Measurements from ENCODE around the gene TSPO2. TPM values are rescaled to one million over a fixed set of nuclear protein-coding genes. Genes with fewer than 3 reads are reported as not detected.

The TSPO2 gene
- total RNA-seq, 1 donor from 2014 or later = not detected

DNA sequence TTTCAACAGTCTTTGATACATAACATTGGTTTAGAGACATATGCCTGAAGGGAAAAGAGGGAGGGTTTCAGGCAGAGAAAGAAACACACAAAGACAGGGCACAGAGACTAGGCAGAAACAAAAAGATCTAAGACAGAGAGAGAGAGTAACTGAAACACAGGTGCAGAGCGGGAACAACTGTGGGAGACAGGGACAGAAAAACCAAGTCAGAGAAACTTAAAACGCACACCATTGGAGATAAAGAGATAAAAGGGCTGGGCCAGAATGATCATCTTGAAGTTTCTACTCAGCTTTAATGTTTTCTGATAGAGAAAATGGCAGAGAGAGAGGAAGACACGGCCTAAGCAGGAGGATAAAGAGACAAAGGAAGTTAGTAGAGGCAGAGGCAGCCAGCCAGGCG is 15.0 kb upstream of the TSPO2 start:
- intact Hi-C loops (cut with micrococcal nuclease) = loop anchor here (1.0 to 5.0 kb wide), 6 partner anchors 12 to 1665 kb away; partner anchors contain the start of genes LRFN2 and UNC5CL

- intact Hi-C loops (cut with micrococcal nuclease) = loop anchor here (1.0 to 5.0 kb wide), 12 partner anchors 11 to 1666 kb away; partner anchors contain the start of genes LRFN2, NFYA, OARD1 and TREML2
These were observed 14.3 kb upstream of the TSPO2 start for GRCh38 chr6:41027799-41028560.

- intact Hi-C loops (cut with micrococcal nuclease) = loop anchor here (1.0 to 5.0 kb wide), 10 partner anchors 39 to 1666 kb away; partner anchors contain the start of genes LRFN2, NFYA, OARD1 and TREML2
These were observed 13.5 kb upstream of the TSPO2 start for GRCh38 chr6:41028561-41029412.

DNA sequence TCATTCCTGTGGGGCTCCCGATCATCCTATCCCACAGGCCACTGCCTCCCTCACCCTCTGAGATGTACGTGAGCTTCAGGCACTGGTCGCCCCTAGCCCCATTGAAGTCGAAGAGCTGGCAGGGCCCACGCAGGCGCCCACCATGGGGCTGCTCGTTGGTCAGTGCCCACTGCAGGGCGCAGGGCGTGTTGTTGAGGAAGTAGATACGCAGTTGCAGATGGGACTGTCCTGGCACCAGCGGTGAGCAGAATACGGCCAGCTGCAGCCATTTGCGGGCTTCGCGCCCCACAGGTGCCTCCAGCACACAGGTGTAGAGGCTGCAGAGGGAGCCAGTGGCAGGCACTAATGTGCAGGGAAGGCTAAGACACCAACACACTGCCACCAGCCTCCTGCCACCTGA is 9.4 kb upstream of the TSPO2 start:
- intact Hi-C loops (cut with micrococcal nuclease) = no loop called here

- intact Hi-C loops (cut with micrococcal nuclease) = no loop called here
These were observed 8.5 kb upstream of the TSPO2 start for GRCh38 chr6:41033776-41034175.

- intact Hi-C loops (cut with micrococcal nuclease) = no loop called here
These were observed 6.1 kb upstream of the TSPO2 start for GRCh38 chr6:41036186-41036585.

DNA sequence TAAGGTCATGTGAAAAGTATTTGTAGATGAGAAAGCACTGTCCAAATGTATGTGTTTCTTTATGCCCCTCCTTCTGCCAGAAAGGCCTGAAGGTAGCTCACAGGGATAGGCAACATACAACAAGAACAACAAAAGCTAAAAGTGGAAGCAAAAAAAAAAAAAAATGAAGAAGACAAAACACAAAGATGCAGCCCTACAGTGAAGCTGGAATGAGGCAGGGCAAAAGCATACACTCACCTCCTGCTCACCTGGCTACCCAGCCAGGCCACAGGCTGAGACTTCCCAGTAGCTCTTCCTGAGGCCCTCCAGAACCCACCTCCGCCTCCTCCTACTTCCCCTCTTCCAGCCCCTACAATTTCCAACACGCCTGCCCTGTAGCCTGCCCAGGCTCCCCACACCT is 5.7 kb upstream of the TSPO2 start:
- intact Hi-C loops (cut with micrococcal nuclease) = no loop called here

DNA sequence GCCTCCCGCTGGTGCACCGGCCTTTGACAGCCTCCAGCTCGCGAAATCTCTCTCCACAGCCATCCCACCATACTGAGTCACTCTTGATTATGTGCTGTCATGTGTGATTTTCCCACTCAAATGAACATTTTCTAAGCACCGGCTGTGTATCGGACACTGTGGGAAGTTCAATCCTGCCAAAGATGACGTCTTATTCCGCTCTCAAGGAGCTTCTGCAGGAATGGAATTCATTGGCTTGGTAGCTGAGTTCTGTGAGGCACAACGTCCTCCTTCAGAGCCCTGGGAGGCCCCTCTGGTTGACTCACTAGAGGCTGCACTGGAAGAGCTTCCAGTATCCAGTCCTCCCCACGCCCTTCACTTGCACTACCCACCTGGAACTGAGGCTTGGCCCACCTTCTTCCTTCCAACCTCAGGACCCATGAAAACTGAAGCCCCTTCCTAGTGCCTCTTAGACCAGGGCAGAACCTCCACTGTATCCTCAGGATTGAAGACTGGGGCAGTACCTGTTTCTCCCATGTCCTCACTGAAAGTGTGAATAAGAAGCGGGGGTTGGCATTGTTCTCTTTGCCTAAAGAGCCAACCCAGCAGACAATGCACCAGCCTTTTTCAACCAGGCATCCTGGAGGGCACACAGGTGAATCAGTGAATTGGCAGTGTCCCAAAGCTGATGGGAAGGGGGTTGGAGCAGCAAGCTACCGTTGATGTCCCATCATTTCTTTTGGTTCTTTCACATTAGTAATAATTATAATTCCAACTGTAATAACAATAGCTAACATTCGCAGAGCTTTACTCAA is 5.0 kb upstream of the TSPO2 start:
- intact Hi-C loops (cut with micrococcal nuclease) = no loop called here

DNA sequence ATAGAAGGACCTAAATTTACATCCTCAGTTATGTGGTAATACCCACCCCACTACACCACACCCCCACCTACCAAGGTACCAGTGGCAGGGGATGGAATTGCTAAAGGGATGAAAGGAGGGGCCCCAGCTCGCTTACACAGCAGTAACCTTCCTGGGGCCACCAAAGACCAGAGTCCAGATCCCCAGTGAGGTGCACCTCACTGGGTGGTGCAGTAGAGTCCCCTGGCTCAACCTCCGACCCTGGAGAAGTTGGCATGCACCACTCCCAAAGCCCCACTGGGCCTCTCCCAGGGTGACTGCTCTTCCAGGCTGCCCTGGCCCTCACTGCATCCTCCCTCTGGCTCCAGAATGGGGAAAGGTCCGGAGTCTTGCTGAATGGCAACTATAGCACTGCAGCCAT is 4.1 kb upstream of the TSPO2 start:
- intact Hi-C loops (cut with micrococcal nuclease) = no loop called here

DNA sequence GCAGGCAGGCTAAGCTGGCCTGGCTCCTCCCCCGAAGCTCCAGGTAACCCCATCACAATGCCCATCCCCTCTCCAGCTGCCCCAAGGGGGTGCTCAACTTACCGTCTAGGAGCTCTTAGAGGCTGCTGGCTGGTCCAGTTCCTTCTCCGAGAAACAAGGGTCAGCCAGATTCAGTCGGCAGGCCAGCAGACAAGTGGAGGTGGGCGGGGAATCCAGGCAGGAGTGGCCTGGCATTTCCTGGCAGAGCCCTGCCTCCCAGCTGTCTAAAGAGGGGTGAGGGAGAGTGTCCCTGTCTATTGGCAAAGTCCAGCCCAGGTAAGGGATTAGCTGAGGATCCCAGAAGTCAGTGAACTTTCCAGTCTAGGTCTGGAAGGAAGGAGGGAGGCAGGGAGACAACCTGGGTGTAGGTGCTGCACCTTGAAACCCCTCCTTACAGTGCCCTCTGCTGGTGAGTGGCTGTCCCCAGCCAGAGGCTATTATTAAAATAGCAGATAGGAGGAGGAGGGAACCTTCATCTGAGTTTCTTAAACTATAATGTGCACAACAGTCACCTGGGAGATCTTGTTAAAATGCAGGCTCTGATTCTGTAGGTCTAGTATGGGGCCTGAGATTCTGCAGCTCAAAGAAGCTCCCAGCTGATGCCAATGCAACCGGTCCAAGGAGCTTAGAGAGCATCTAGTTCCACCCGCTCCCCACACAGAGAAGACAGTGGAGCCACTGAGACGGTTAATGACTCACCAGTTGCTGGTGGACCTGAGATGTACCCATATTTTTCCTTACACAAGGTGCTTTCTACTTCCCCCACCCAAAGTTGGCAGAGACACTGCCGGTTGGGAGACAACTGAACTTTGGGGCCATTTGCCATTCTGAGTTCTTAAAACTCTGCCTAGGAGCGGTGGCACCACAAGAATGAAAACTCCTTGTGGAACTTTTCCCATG is 2.9 kb upstream of the TSPO2 start, which contains the start of gene UNC5CL:
UNC5CL (minus strand) TSS at position 162 of the 939 bp plus-strand sequence. CDS start 4,147 bp downstream, outside the sequence.
- intact Hi-C loops (cut with micrococcal nuclease) = loop anchor here (1.0 kb wide), 3 partner anchors 12 to 33 kb away; no protein-coding TSS in a partner anchor

- intact Hi-C loops (cut with micrococcal nuclease) = no loop called here
These were observed 1.9 kb upstream of the TSPO2 start for GRCh38 chr6:41040101-41040939.

GRCh38 chr6:41040940-41041536 is 1.2 kb upstream of the TSPO2 start:
- intact Hi-C loops (cut with micrococcal nuclease) = no loop called here

DNA sequence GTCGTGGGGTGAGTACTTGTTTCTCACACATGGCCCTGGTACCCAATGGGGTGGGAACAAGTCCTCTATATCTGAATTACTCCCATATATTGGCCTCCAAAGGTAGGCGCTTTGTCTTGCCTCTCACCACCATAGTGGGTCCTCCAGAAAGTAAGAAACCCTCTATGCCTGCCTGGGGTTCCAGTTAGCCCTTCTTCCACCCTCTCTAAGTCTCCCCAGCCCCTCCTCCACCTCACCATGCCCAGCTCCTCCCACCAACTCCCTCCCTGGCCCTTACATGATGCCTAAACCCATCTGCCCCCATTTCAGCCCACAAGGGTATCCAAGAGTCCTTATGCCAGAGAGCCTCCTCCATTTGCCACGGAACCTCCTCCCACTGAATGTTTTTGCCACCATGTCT is 884 bp downstream of the TSPO2 start:
- intact Hi-C loops (cut with micrococcal nuclease) = no loop called here

DNA sequence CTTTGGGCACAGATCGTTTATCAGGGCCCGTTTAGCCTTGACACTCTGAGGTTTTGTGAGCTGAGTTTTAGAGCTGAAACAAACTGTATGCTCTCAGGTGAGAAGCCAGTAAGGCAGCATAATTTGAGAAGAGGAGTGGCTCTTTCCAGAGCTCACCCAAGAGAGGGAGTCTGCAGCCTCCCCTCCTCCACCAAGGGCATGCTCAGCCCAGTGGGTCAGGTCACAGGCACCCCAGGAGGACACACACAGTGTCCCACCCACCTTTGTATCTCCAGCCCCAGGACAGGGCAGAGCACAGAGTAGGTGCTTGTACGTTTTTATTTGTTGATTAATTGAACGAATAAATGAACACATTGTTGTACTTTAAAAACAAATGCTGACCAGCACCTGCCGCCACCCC is 3.4 kb downstream of the TSPO2 start:
- intact Hi-C loops (cut with micrococcal nuclease) = no loop called here

GRCh38 chr6:41046084-41046483 is 3.8 kb downstream of the TSPO2 start:
- intact Hi-C loops (cut with micrococcal nuclease) = no loop called here

DNA sequence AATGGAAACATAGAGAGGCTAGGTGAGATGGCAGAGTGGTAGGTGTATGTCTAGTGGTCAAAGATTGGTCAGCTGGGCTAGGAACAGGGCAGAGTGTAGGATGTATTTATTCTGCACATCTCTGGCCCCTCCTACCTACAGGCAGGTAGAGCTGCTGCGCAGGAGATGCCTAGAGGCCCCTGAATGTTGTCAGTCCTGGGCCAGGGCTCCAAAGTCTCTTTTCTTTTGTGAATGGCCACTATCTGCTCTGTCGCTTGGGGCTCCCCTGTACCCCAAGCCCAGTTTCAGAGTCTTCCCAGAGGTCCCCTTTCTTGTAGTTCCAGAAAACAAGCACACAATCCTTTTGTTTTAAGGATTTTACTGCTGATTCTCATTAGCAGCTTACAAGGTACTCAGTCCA is 5.0 kb downstream of the TSPO2 start:
- intact Hi-C loops (cut with micrococcal nuclease) = no loop called here

DNA sequence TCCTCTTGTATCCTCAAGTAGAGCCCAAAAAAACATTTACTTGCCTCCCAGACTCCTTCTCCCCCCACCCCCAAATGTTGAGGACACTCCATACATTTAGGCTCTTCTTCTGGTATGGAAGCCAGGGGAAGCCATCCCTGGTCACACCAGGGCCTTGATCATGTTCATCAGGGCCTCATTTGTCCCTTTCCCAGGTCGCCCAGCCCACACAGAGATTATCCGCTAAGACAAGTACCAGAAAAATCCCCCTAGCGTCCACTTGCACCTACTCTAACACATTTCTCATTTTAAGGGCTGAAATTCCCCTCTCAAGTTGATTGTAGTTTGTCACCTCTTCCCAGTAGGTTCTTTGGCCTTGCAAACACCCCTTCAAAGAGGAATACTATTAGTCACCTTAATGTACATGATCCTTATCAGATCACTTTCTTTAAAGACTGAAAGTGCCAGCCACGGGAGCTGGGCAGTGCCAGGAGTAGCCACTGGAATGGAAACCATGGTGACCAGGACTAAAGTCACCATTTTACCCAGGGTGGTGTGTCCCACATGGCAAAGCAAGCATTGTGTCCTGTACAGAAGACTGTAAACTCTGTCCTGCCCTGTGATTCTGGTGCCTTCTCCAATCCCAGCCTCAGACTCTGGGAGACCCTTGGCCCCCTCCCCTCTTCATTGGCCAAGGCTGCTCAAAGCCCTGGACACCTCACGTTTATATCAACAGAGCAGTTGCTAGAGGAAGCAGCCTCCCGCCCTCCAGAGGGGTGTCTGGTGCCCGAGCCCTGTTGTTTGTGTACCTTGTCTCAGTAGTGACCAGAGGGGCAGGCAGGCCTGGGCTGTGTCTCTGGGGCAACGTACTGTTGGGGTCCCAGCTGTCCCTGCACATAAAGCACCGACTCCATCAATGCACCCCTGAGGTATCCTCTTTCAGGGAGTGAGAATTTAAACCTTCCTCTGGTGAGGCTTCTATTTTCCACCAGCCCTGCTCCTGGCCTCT is 5.8 kb downstream of the TSPO2 start:
- intact Hi-C loops (cut with micrococcal nuclease) = no loop called here

- intact Hi-C loops (cut with micrococcal nuclease) = no loop called here
These were observed 7.3 kb downstream of the TSPO2 start for GRCh38 chr6:41049521-41049920.
